DOHH2 (cell line): ENCODE results near the gene HYI.

Experiments
- H3F3A ChIP-seq: fragments of 200-600 bp; sonication (generic), shearing (Covaris generic); 2 replicates; pipeline ENCODE4 v1.6.0; 2016; ENCODE audit warnings: antibody characterized with exemption, mild to moderate bottlenecking; ENCODE audit not compliant: control insufficient read depth, insufficient read depth
- H3K27ac ChIP-seq: fragments of 200-600 bp; sonication (generic); 2 replicates; pipeline ENCODE4 v1.5.1; 2014; ENCODE audit warnings: low read depth, mild to moderate bottlenecking, low read length, moderate library complexity
- H3K27me3 ChIP-seq: fragments of 200-600 bp; sonication (generic); 2 replicates; pipeline ENCODE4 v1.6.1; 2014; ENCODE audit warnings: mild to moderate bottlenecking, low read length, mixed read lengths; ENCODE audit not compliant: control insufficient read depth
- H3K36me3 ChIP-seq: fragments of 200-600 bp; sonication (generic); 2 replicates; pipeline ENCODE4 v1.6.1; 2014; ENCODE audit warnings: mild to moderate bottlenecking, low read length, moderate library complexity, mixed read lengths; ENCODE audit not compliant: control insufficient read depth
- H3K4me1 ChIP-seq: fragments of 200-600 bp; sonication (generic); 2 replicates; pipeline ENCODE4 v1.6.1; 2014; ENCODE audit warnings: mild to moderate bottlenecking, low read length, mixed read lengths; ENCODE audit not compliant: control insufficient read depth
- H3K4me2 ChIP-seq: fragments of 200-600 bp; sonication (generic); 2 replicates; pipeline ENCODE4 v1.6.0; 2014; ENCODE audit warnings: mild to moderate bottlenecking, low read length, moderate library complexity
- H3K4me3 ChIP-seq: fragments of 200-600 bp; sonication (generic); 2 replicates; pipeline ENCODE4 v1.5.1; 2014; ENCODE audit warnings: mild to moderate bottlenecking, low read length, mixed read lengths
- H3K79me2 ChIP-seq: fragments of 200-600 bp; sonication (generic); 2 replicates; pipeline ENCODE4 v1.6.1; 2014; ENCODE audit warnings: mild to moderate bottlenecking, low read length, mixed read lengths; ENCODE audit not compliant: control insufficient read depth
- H3K9me2 ChIP-seq: fragments of 200-600 bp; sonication (generic); replicated peaks from 2 replicates; pipeline ENCODE4 v1.6.1; 2014; ENCODE audit warnings: mild to moderate bottlenecking, low read length, mixed read lengths; ENCODE audit not compliant: control insufficient read depth
- H3K9me3 ChIP-seq: fragments of 200-600 bp; sonication (generic); 2 replicates; pipeline ENCODE4 v1.6.1; 2014; ENCODE audit warnings: antibody characterized with exemption, low read length, mixed read lengths; ENCODE audit not compliant: control insufficient read depth, insufficient read depth
- H4K20me1 ChIP-seq: fragments of 200-600 bp; sonication (generic); 2 replicates; pipeline ENCODE4 v1.6.0; 2014; ENCODE audit warnings: low read depth, mild to moderate bottlenecking, antibody characterized with exemption, low read length, moderate library complexity; ENCODE audit not compliant: control insufficient read depth, insufficient read depth
- EZH2phosphoT487 ChIP-seq: fragments of 200-600 bp; sonication (generic); IDR thresholded peaks from 2 replicates; pipeline ENCODE4 v1.6.1; 2017; ENCODE audit warnings: borderline replicate concordance, mild to moderate bottlenecking, antibody characterized with exemption, low read length, moderate library complexity, mixed read lengths
- TF ChIP-seq, protein P1 (sequence below): fragments of 200-600 bp; sonication (generic); IDR thresholded peaks from one replicate; pipeline ENCODE4 v1.5.1; 2014; ENCODE audit warnings: antibody characterized with exemption, mild to moderate bottlenecking, low read depth, low read length; ENCODE audit not compliant: poor library complexity, severe bottlenecking

Gene HYI

DNA sequence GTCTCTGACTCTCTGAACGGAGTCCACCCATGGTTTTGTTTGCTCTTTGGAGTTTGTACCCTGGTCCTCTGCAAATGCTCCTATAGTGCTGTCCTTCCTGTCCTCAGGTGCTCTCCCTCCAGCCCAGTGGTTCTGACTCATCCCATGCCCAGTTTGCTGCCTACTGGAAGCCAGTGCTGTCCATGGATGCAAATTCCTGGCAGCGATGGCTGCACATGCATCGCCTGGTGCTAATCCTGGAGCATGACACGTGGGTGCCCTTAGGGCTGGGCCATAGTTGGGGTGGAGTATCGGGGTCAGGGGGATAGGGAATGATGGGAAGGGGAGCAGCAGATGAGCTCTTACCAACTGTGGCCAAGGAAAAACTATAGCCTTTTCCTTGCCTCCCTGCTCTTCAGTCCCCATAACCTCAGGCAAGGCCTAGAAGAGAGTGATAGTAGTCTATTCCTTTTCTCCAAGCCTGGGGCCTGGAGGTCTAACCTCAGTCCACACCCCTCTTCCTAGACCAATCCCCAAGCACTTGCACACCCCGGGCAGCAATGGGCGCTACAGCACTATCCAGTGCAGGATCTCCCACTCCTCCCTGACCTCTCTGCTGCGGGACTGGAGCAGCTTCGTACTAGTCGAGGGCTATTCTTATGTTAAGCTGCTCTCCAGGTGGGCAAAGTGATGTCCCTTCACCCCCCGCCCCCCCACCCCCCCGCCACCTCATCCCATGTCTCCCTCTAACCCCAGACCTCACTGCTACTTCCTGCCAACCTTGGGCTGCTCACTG is 31.6 kb downstream of the HYI start:
- no peaks in the 10 kb centered on the region for H3K9me3 ChIP-seq
- no peaks in the 10 kb centered on the region for H4K20me1 ChIP-seq
- no peaks in the 10 kb centered on the region for H3K4me1 ChIP-seq
- no peaks in the 10 kb centered on the region for H3F3A ChIP-seq
- H3K36me3 ChIP-seq, result peaks cover 76% of the 10 kb centered on the region
- no peaks in the 10 kb centered on the region for H3K79me2 ChIP-seq
- H3K4me2 ChIP-seq, result no peak overlapping the region
- no peak overlapping the region for H3K4me3 ChIP-seq
- no peak overlapping the region for H3K27ac ChIP-seq
- no peaks in the 10 kb centered on the region for H3K9me2 ChIP-seq
- no peaks in the 10 kb centered on the region for H3K27me3 ChIP-seq
- TF ChIP-seq, protein P1, sequence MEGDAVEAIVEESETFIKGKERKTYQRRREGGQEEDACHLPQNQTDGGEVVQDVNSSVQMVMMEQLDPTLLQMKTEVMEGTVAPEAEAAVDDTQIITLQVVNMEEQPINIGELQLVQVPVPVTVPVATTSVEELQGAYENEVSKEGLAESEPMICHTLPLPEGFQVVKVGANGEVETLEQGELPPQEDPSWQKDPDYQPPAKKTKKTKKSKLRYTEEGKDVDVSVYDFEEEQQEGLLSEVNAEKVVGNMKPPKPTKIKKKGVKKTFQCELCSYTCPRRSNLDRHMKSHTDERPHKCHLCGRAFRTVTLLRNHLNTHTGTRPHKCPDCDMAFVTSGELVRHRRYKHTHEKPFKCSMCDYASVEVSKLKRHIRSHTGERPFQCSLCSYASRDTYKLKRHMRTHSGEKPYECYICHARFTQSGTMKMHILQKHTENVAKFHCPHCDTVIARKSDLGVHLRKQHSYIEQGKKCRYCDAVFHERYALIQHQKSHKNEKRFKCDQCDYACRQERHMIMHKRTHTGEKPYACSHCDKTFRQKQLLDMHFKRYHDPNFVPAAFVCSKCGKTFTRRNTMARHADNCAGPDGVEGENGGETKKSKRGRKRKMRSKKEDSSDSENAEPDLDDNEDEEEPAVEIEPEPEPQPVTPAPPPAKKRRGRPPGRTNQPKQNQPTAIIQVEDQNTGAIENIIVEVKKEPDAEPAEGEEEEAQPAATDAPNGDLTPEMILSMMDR, result no peak
- no peak for TF ChIP-seq EZH2phosphoT487

DNA sequence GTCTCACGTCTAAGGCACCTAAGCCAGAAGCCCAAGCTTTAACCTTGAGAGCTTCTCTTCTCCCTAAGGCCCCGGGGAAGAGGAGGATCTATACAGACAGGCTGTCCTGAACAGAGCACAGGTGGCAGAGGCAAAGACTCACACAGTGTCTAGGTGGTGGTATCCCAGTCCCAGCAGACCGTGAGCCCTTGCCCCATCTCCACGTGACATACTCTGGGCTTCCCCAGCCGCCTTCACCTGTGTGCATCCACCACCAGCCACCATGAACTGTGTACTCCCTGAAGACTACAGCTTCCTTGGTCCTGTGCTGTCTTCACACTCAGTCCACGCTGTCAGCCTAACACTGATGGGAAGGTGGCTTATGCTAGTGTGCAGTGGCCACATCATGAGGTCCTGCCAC is 32.3 kb downstream of the HYI start:
- Histone ChIP-seq H3K4me1 (no peaks in the 10 kb centered on the region), H3K4me3 (no peak overlapping the region), H3F3A (no peaks in the 10 kb centered on the region), H3K9me2 (no peaks in the 10 kb centered on the region), H3K79me2 (no peaks in the 10 kb centered on the region), H3K27me3 (no peaks in the 10 kb centered on the region), H3K27ac (no peak overlapping the region), H3K9me3 (no peaks in the 10 kb centered on the region), H3K36me3 (peaks cover 71% of the 10 kb centered on the region), H3K4me2 (no peak overlapping the region), H4K20me1 (no peaks in the 10 kb centered on the region)
- TF ChIP-seq EZH2phosphoT487, result no peak
- TF ChIP-seq, protein P1, result no peak

DNA sequence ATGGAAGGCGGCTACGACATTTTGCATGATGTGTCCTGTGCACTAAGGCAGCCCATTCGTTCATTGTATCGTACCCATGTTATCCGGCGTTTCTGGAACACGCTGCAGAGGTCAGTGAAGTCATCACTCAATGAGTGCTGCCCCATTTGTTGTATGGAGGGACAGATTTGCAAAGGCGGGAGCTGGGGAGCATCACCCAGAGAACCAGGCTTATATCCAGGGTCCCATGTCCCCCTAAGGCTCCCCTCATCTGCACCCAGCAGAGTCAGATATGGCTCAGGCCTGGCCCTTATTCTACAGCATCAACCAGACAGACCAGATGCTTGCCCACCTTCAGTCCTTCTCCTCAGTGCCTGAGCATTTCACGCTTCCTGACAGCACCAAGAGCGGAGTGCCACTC is 32.9 kb downstream of the HYI start:
- Histone ChIP-seq H3K27ac (no peak overlapping the region), H3K79me2 (no peaks in the 10 kb centered on the region), H3F3A (no peaks in the 10 kb centered on the region), H3K36me3 (peaks cover 69% of the 10 kb centered on the region), H3K4me3 (no peak overlapping the region), H3K27me3 (no peaks in the 10 kb centered on the region), H3K4me1 (no peaks in the 10 kb centered on the region), H3K9me3 (no peaks in the 10 kb centered on the region), H3K9me2 (no peaks in the 10 kb centered on the region), H4K20me1 (no peaks in the 10 kb centered on the region), H3K4me2 (no peak overlapping the region)
- TF ChIP-seq EZH2phosphoT487, result no peak
- TF ChIP-seq, protein P1, result no peak
